ENCODE results near the gene RHAG.
"Not testable (repeated sequence)": the region's sequence is repeated elsewhere in the genome, so short reads cannot be mapped to it uniquely, and the experiment has no call there.

The RHAG gene

GRCh38 chr6:49604080-49604479, 32.6 kb downstream of the RHAG start:
- H3K9me3 ChIP-seq (ENCODE audit: control insufficient read depth, insufficient read depth, low read length); H3K9ac ChIP-seq (ENCODE audit: low read depth, low read length); H3K4me1 ChIP-seq (ENCODE audit: control insufficient read depth, insufficient read depth, low read length); H3K36me3 ChIP-seq (ENCODE audit: control insufficient read depth, insufficient read depth, low read length); H3K27me3 ChIP-seq (ENCODE audit: control insufficient read depth, insufficient read depth, low read length); H3K4me3 ChIP-seq (ENCODE audit: low read depth, low read length): not testable (repeated sequence)

DNA sequence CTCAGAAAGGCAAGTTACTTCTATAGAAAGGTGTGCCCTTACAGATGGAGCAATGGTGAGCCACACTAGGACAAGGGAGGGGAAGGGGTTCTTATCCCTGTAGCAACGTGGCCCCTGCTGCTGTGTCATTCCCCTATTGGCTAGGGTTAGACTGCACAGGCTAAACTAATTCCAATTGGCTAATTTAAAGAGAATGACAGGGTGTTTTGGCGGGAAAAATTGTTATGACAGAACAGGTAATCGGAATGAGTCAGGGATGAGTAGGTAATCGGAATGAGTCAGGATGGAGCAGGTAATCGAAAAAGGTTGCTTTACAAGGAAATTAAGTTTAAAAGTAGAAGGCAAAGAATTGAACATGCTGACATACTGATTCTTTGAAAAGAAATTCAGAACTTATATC, 49.4 kb downstream of the RHAG start:
- H3K9me3 ChIP-seq (ENCODE audit: control insufficient read depth, insufficient read depth, low read length); H3K27me3 ChIP-seq (ENCODE audit: control insufficient read depth, insufficient read depth, low read length); H3K9ac ChIP-seq (ENCODE audit: low read depth, low read length); H3K36me3 ChIP-seq (ENCODE audit: control insufficient read depth, insufficient read depth, low read length); H3K4me3 ChIP-seq (ENCODE audit: low read depth, low read length); H3K4me1 ChIP-seq (ENCODE audit: control insufficient read depth, insufficient read depth, low read length): not testable (repeated sequence)

- H3K4me1 ChIP-seq (ENCODE audit: control insufficient read depth, insufficient read depth, low read length) = no peaks in the 10 kb centered on the region
- H3K27me3 ChIP-seq (ENCODE audit: control insufficient read depth, insufficient read depth, low read length) = no peaks in the 10 kb centered on the region
- no peaks in the 10 kb centered on the region for H3K9me3 ChIP-seq (ENCODE audit: control insufficient read depth, insufficient read depth, low read length)
Observed at GRCh38 chr6:49582529-49582928, 54.1 kb downstream of the RHAG start.

GRCh38 chr6:49579649-49580048, 57.0 kb downstream of the RHAG start:
- Histone ChIP-seq H3K9me3 (ENCODE audit: control insufficient read depth, insufficient read depth, low read length) (no peaks in the 10 kb centered on the region), H3K36me3 (ENCODE audit: control insufficient read depth, insufficient read depth, low read length) (no peaks in the 10 kb centered on the region), H3K27me3 (ENCODE audit: control insufficient read depth, insufficient read depth, low read length) (no peaks in the 10 kb centered on the region), H3K4me1 (ENCODE audit: control insufficient read depth, insufficient read depth, low read length) (no peaks in the 10 kb centered on the region), H3K9ac (ENCODE audit: low read depth, low read length) (no peak overlapping the region), H3K4me3 (ENCODE audit: low read depth, low read length) (no peak overlapping the region)

More at GRCh38 chr6:49582529-49582928, 54.1 kb downstream of the RHAG start:
- Histone ChIP-seq H3K36me3 (ENCODE audit: control insufficient read depth, insufficient read depth, low read length) (no peaks in the 10 kb centered on the region), H3K4me3 (ENCODE audit: low read depth, low read length) (no peak overlapping the region), H3K9ac (ENCODE audit: low read depth, low read length) (no peak overlapping the region)

GRCh38 chr6:49576618-49577017, 60.0 kb downstream of the RHAG start:
- no peaks in the 10 kb centered on the region for H3K36me3 ChIP-seq (ENCODE audit: control insufficient read depth, insufficient read depth, low read length)
- no peak overlapping the region for H3K4me3 ChIP-seq (ENCODE audit: low read depth, low read length)

DNA sequence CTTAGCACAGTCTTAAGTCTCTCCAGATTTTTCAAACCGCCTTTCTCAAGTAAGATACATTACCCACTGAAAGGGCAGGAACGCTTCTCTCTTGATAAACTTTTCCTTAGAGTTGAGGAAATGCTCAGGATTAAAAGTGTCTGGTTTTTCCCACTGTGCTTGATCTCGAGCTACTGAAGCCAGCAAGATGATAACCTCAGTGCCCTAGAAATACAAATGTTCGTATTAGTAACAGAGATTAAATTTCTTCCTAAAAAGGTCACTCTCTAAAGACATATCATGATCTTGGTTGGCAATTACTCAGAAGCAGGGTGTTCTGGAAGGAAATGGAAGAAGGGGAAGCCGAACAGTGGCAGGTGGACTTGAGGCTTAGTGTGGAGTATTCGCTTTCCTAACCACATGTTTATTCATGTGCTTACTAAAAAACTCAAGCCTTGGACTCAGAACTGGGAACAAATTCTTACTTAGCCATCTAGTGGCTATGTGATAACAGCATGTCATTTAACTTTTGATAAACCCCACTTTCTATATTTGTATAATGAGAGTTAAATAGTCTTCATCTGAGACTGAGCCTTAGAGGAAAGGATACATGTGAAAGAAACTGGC, 66.1 kb downstream of the RHAG start:
- Histone ChIP-seq H3K27me3 (ENCODE audit: control insufficient read depth, insufficient read depth, low read length) (peaks cover 2% of the 10 kb centered on the region), H3K4me3 (ENCODE audit: low read depth, low read length) (no peak overlapping the region), H3K36me3 (ENCODE audit: control insufficient read depth, insufficient read depth, low read length) (no peaks in the 10 kb centered on the region), H3K4me1 (ENCODE audit: control insufficient read depth, insufficient read depth, low read length) (no peaks in the 10 kb centered on the region), H3K9me3 (ENCODE audit: control insufficient read depth, insufficient read depth, low read length) (no peaks in the 10 kb centered on the region), H3K9ac (ENCODE audit: low read depth, low read length) (no peak overlapping the region)

More at GRCh38 chr6:49576618-49577017, 60.0 kb downstream of the RHAG start:
- no peaks in the 10 kb centered on the region for H3K4me1 ChIP-seq (ENCODE audit: control insufficient read depth, insufficient read depth, low read length)
- no peaks in the 10 kb centered on the region for H3K27me3 ChIP-seq (ENCODE audit: control insufficient read depth, insufficient read depth, low read length)
- no peak overlapping the region for H3K9ac ChIP-seq (ENCODE audit: low read depth, low read length)
- H3K9me3 ChIP-seq (ENCODE audit: control insufficient read depth, insufficient read depth, low read length) = no peaks in the 10 kb centered on the region

- H3K36me3 ChIP-seq (ENCODE audit: control insufficient read depth, insufficient read depth, low read length) = no peaks in the 10 kb centered on the region
Observed at GRCh38 chr6:49565855-49566254, 70.8 kb downstream of the RHAG start.

DNA sequence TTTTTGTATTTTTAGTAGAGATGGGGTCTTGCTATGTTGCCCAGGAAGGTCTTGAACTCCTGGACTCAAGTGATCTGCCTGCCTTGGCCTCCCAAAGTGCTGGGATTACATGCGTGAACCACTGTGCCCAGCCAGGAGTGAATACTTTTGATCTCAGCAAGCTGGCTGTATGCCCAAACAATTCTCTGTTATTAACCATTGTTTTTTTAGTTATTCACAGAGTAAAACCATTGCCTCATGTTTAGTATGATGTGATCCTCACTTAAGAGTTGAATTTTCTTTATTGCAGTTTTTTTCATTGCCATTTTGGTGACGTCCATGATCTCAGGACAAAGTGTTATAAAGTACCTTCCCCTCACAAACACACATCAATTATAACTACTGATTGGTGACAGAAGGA, 71.4 kb downstream of the RHAG start:
- H3K4me1 ChIP-seq (ENCODE audit: control insufficient read depth, insufficient read depth, low read length) = no peaks in the 10 kb centered on the region
- no peaks in the 10 kb centered on the region for H3K9me3 ChIP-seq (ENCODE audit: control insufficient read depth, insufficient read depth, low read length)
- H3K27me3 ChIP-seq (ENCODE audit: control insufficient read depth, insufficient read depth, low read length) = peaks cover 7% of the 10 kb centered on the region
- H3K36me3 ChIP-seq (ENCODE audit: control insufficient read depth, insufficient read depth, low read length) = no peaks in the 10 kb centered on the region
- no peak overlapping the region for H3K9ac ChIP-seq (ENCODE audit: low read depth, low read length)
- H3K4me3 ChIP-seq (ENCODE audit: low read depth, low read length) = no peak overlapping the region

More at GRCh38 chr6:49565855-49566254, 70.8 kb downstream of the RHAG start:
- no peak overlapping the region for H3K9ac ChIP-seq (ENCODE audit: low read depth, low read length)
- no peaks in the 10 kb centered on the region for H3K4me1 ChIP-seq (ENCODE audit: control insufficient read depth, insufficient read depth, low read length)
- H3K9me3 ChIP-seq (ENCODE audit: control insufficient read depth, insufficient read depth, low read length) = no peaks in the 10 kb centered on the region
- H3K4me3 ChIP-seq (ENCODE audit: low read depth, low read length) = no peak overlapping the region
- peaks cover 7% of the 10 kb centered on the region for H3K27me3 ChIP-seq (ENCODE audit: control insufficient read depth, insufficient read depth, low read length)

GRCh38 chr6:49564552-49564951, 72.1 kb downstream of the RHAG start:
- Histone ChIP-seq H3K9me3 (ENCODE audit: control insufficient read depth, insufficient read depth, low read length) (no peaks in the 10 kb centered on the region), H3K27me3 (ENCODE audit: control insufficient read depth, insufficient read depth, low read length) (peaks cover 10% of the 10 kb centered on the region), H3K36me3 (ENCODE audit: control insufficient read depth, insufficient read depth, low read length) (no peaks in the 10 kb centered on the region), H3K9ac (ENCODE audit: low read depth, low read length) (no peak overlapping the region), H3K4me3 (ENCODE audit: low read depth, low read length) (no peak overlapping the region), H3K4me1 (ENCODE audit: control insufficient read depth, insufficient read depth, low read length) (no peaks in the 10 kb centered on the region)

DNA sequence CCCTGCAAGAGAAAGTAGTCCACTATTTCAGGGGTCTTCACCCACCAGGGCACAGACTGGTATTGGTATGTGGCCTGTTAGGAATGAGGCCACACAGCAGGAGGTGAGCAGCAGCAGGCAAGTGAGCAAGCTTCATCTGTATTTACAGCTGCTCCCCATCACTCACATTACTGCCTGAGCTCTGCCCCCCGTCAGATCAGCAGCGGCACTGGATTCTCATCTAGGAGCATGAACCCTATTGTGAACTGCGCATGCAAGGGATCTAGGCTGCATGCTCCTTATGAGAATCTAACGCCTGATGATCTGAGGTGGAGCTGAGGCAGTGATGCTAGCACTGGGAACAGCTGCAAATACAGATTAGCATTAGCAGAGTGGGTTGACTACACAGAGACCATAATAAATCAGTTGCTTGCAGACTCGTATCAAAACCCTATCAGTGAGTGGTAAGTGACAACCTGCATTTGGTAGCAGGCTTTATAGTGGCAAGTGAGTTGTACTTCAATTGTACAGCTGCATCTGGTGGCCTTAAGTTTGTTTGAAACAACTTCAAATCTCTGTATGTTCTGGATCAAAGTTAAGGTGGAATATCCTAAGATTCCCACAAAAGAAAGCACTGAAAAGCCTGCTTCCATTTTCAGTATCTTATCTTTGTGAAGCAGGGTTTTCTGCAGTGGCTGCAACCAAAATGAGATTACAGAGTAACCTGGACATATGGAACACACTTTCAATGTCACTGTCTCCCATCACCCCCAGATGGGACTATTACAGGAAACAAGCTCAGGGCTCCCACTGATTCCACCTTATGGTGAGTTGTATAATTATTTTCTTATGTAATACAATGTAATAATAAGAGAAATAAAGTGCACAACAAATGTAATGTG, 73.4 kb downstream of the RHAG start:
- peaks cover 15% of the 10 kb centered on the region for H3K27me3 ChIP-seq (ENCODE audit: control insufficient read depth, insufficient read depth, low read length)
- H3K4me1 ChIP-seq (ENCODE audit: control insufficient read depth, insufficient read depth, low read length) = no peaks in the 10 kb centered on the region
- H3K4me3 ChIP-seq (ENCODE audit: low read depth, low read length) = no peak overlapping the region
- no peaks in the 10 kb centered on the region for H3K36me3 ChIP-seq (ENCODE audit: control insufficient read depth, insufficient read depth, low read length)
- no peak overlapping the region for H3K9ac ChIP-seq (ENCODE audit: low read depth, low read length)
- H3K9me3 ChIP-seq (ENCODE audit: control insufficient read depth, insufficient read depth, low read length) = no peaks in the 10 kb centered on the region

- H3K4me3 ChIP-seq (ENCODE audit: low read depth, low read length) = no peak overlapping the region
- peaks cover 45% of the 10 kb centered on the region for H3K27me3 ChIP-seq (ENCODE audit: control insufficient read depth, insufficient read depth, low read length)
- H3K9me3 ChIP-seq (ENCODE audit: control insufficient read depth, insufficient read depth, low read length) = no peaks in the 10 kb centered on the region
- H3K4me1 ChIP-seq (ENCODE audit: control insufficient read depth, insufficient read depth, low read length) = peaks cover under 1% of the 10 kb centered on the region
- H3K9ac ChIP-seq (ENCODE audit: low read depth, low read length) = no peak overlapping the region
- H3K36me3 ChIP-seq (ENCODE audit: control insufficient read depth, insufficient read depth, low read length) = no peaks in the 10 kb centered on the region
Observed at GRCh38 chr6:49558238-49558637, 78.4 kb downstream of the RHAG start.

- Histone ChIP-seq H3K9me3 (ENCODE audit: control insufficient read depth, insufficient read depth, low read length) (no peaks in the 10 kb centered on the region), H3K4me1 (ENCODE audit: control insufficient read depth, insufficient read depth, low read length) (peaks cover 8% of the 10 kb centered on the region), H3K4me3 (ENCODE audit: low read depth, low read length) (no peak overlapping the region), H3K36me3 (ENCODE audit: control insufficient read depth, insufficient read depth, low read length) (no peaks in the 10 kb centered on the region), H3K9ac (ENCODE audit: low read depth, low read length) (no peak overlapping the region), H3K27me3 (ENCODE audit: control insufficient read depth, insufficient read depth, low read length) (peaks cover 54% of the 10 kb centered on the region)
Observed at GRCh38 chr6:49557177-49557576, 79.5 kb downstream of the RHAG start.
